ENCODE data around the gene PAX8.

- no peak for TF ChIP-seq CTCF (conservative IDR thresholded peaks at IDR 0.05; ENCODE audit: low read length)
- TF ChIP-seq EZH2phosphoT487 (IDR thresholded peaks at IDR 0.05; ENCODE audit: borderline replicate concordance, low read depth, low read length), result no peak
Measured at GRCh38 chr2:113180131-113180946, 98.4 kb downstream of the PAX8 start.
